Measurements from ENCODE around the gene VEGFC.

GRCh38 chr4:176751061-176751460 lies 41.7 kb downstream of the VEGFC start:
- TF ChIP-seq POLR2A (IDR thresholded peaks at IDR 0.05; ENCODE audit: borderline replicate concordance, extremely low read depth, insufficient read depth, insufficient read length) (no peak), EZH2 (IDR thresholded peaks at IDR 0.05) (no peak), YY1 (IDR thresholded peaks at IDR 0.05; ENCODE audit: extremely low read depth, insufficient replicate concordance, low read depth, low read length) (no peak)

Measured in HCT116 (cell line).